A549 (cell line): ENCODE data around the gene LRRC41.

Experiments used
- BCL3 ChIP-seq: fragments of >200 bp; sonication (Bioruptor Twin); formaldehyde crosslinking; IDR thresholded peaks from 3 replicates; pipeline ENCODE4 v1.6.1; 2016
- CTCF ChIP-seq: fragments of >200 bp; sonication (Bioruptor Twin); formaldehyde crosslinking; IDR thresholded peaks from 3 replicates; pipeline ENCODE4 v1.5.1; 2016
- EP300 ChIP-seq, 2 experiments: fragments of >200 bp; sonication (Bioruptor Twin); formaldehyde crosslinking; IDR thresholded peaks; 2 replicates in 1 of 2; 3 replicates in 1 of 2; pipeline ENCODE4 v1.6.1; 2016 to 2017
- HOXA7 ChIP-seq: fragments of 250-450 bp; sonication (Bioruptor Pico); IDR thresholded peaks from 2 replicates; pipeline ENCODE4 v1.5.0; 2020; ENCODE audit warnings: mild to moderate bottlenecking, moderate library complexity
- MAX ChIP-seq: IDR thresholded peaks from 2 replicates; pipeline ENCODE4 v1.6.1; 2012
- PBX3 ChIP-seq: IDR thresholded peaks from 2 replicates; pipeline ENCODE4 v1.6.1; 2012
- POLR2A ChIP-seq: IDR thresholded peaks from 2 replicates; pipeline ENCODE4 v1.6.1; 2012; ENCODE audit warnings: mild to moderate bottlenecking, low read length
- REST ChIP-seq: fragments of 200-600 bp; sonication (generic); IDR thresholded peaks from 2 replicates; pipeline ENCODE4 v1.6.1; 2016; ENCODE audit warnings: antibody characterized with exemption, mild to moderate bottlenecking, moderate library complexity

- TF ChIP-seq PBX3 (no peak), HOXA7 (CRISPR knock-in tag) (no peak), CTCF (no peak), REST (no peak), MAX (no peak), BCL3 (no peak), POLR2A (no peak), EP300 (IDR thresholded peaks at IDR 0.05) (no peak)
Measured at GRCh38 chr1:46310321-46310720, 6.9 kb upstream of the LRRC41 start.
